Measurements from ENCODE around the gene GJD3. TPM values are rescaled to one million over a fixed set of nuclear protein-coding genes. Genes with fewer than 3 reads are reported as not detected.

Gene GJD3
- total RNA-seq, 1 experiment from 2014 or later = not detected

GRCh38 chr17:40337351-40337750, 27.2 kb downstream of the GJD3 start:
- Histone ChIP-seq H3K79me1 (ENCODE audit: insufficient read depth, low read depth, low read length, poor library complexity, severe bottlenecking) (no peaks in the 10 kb centered on the region), H3K18ac (ENCODE audit: insufficient read length, low read depth, low read length) (no peak overlapping the region), H3K4me1 (ENCODE audit: insufficient read depth, low read length) (peaks cover 2% of the 10 kb centered on the region; the same call in 1 of the 2 replicates), H2AFZ (ENCODE audit: low read length) (no peak overlapping the region), H4K20me1 (ENCODE audit: control insufficient read depth, insufficient read depth, insufficient read length) (peaks cover 3% of the 10 kb centered on the region), H4K8ac (replicated peaks; ENCODE audit: insufficient read length, low read depth, low read length) (no peak overlapping the region), H3K27me3 (ENCODE audit: insufficient read depth, low read length) (no peaks in the 10 kb centered on the region; the same call in 1 of the 2 replicates), H3K14ac (ENCODE audit: insufficient read depth, low read length) (no peak overlapping the region), H2AK5ac (ENCODE audit: insufficient read length, low read length) (no peak overlapping the region), H2BK15ac (ENCODE audit: low read depth, low read length) (no peak overlapping the region), H3K27ac (ENCODE audit: insufficient read length, low read depth, low read length) (no peak overlapping the region), H2BK20ac (ENCODE audit: low read depth, low read length, poor library complexity, severe bottlenecking) (no peak overlapping the region), H4K91ac (ENCODE audit: insufficient read length, low read depth, low read length) (no peak overlapping the region), H3K23ac (ENCODE audit: insufficient read length, low read depth, low read length) (no peak overlapping the region), H2BK5ac (ENCODE audit: insufficient read length, low read length) (no peak overlapping the region), H3K9me3 (ENCODE audit: control insufficient read depth, low read depth, low read length) (no peaks in the 10 kb centered on the region), H3K56ac (ENCODE audit: insufficient read length, low read depth, low read length) (no peak overlapping the region), H3K4ac (ENCODE audit: low read depth, low read length) (no peak overlapping the region), H3K9ac (ENCODE audit: extremely low read depth, insufficient read length, low read length) (no peak overlapping the region), H3T11ph (ENCODE audit: low read length) (no peak overlapping the region), H2BK120ac (ENCODE audit: low read depth, low read length, poor library complexity, severe bottlenecking) (no peak overlapping the region), H2BK12ac (ENCODE audit: insufficient read length, low read depth, low read length) (no peak overlapping the region), H3K79me2 (ENCODE audit: insufficient read depth, low read length) (no peaks in the 10 kb centered on the region), H4K5ac (ENCODE audit: insufficient read length, low read depth, low read length) (no peak overlapping the region), H3K4me2 (ENCODE audit: insufficient read depth, insufficient read length, low read length) (no peak overlapping the region), H3K23me2 (ENCODE audit: insufficient read length, low read depth, low read length, poor library complexity, severe bottlenecking) (peaks cover 11% of the 10 kb centered on the region)
- peaks cover 12 to 19% of the 10 kb centered on the region in 2 experiments for H3K4me1 Mint-ChIP-seq
- peaks cover 92% of the 10 kb centered on the region for H3K27me3 Mint-ChIP-seq (ENCODE audit: low read depth)
- peaks cover 3 to 6% (median 6%) of the 10 kb centered on the region in 3 experiments; a peak in 6 of 7 replicates for H3K36me3 Mint-ChIP-seq (ENCODE audit: insufficient read depth in 1 of 3, low read depth in 3 of 3)
- H3K9me3 Mint-ChIP-seq = no peaks in the 10 kb centered on the region
- no peak for DNase-seq
- no peak overlapping the region for H3K4me3 Mint-ChIP-seq
- no CpG with 5 or more reads among the region's 8 CpGs for WGBS (ENCODE audit: extremely low coverage, insufficient read length, low lambda C conversion rate)
- TF ChIP-seq CTCF (conservative IDR thresholded peaks at IDR 0.05) = no peak
- H3K27ac Mint-ChIP-seq = no peak overlapping the region
